HG03520 (cell line): Measurements from ENCODE around the gene ENTPD2.
A peak's percentile ranks its signal among the peaks of the same experiment; 100 is the strongest.

Experiments
- ATAC-seq: cut with Tn5 transposase; IDR thresholded peaks from one replicate; pipeline ENCODE4 v1.9.1; 2021; ENCODE audit warnings: mild to moderate bottlenecking, moderate library complexity; ENCODE audit not compliant: unreplicated experiment

The ENTPD2 gene

DNA sequence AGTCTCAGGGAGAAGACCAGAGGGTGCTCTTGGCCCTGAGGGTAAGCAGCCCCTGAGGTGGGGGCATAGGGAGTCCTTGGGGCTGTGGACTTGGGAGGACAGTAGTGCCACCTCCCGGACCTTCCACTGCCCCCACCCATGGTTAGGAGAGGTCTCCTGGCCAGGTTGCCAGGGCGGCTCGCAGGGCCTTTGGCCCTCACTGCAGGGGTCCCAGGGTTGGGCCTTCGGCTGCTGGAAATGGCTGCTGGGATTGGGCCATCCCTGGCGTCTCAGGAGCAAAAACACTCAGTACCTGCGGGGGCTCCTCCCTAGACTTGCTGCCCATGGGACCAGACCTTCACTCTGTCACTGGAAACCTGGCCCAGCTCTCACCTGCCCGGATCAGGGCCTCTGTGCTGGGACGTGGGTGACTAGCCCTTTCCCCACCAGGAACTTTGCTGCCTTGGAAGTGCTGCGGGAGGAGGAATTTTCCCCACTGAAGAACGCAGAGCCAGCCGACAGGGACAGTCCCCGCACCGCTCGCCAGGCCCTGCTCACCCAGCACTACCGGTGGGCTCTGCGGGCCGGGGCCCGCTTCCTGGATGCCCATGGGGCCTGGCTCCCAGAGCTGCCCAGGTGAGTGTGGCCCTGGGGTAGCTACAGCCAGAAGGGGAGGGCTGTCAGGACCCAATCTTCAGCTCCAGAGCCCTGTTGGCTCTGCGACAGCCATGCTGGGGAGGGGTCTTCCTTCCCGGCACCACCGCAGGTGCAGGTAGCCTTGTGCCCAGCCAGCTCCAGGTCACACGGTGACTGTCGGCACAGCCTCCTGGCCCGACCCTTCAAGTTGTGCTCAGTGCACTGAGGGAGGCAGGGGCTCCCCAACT is 26.6 kb upstream of the ENTPD2 start:
- ATAC-seq = no peak

- no peak for ATAC-seq
These were observed 25.5 kb upstream of the ENTPD2 start for GRCh38 chr9:137079401-137079787.

DNA sequence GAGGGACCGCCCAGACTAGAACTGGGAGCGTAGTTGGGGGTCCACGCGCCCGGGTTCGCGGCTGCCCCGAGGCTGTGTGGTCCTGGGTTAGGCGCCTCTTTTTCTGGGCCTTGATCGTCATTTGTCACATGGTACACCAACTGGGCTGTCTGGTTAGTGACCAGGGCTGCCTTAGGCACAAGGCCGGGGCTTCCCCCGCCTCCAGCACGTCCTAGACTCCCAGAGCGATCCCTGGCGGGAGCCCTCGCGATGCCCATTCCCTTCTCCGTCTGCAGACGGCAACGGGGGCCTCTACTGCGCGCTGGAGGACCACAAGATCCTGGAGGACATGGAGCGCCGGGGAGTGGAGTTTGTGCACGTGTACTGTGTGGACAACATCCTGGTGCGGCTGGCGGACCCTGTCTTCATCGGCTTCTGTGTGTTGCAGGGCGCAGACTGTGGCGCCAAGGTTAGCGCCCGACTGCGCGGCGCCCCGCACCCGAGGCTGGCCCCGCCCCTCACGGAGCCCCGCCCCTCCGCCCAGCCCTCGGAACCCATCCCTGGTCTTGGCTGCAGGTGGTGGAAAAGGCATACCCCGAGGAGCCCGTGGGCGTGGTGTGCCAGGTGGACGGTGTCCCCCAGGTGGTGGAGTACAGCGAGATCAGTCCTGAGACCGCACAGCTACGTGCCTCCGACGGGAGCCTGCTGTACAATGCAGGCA is 25.0 kb upstream of the ENTPD2 start:
- ATAC-seq = no peak

DNA sequence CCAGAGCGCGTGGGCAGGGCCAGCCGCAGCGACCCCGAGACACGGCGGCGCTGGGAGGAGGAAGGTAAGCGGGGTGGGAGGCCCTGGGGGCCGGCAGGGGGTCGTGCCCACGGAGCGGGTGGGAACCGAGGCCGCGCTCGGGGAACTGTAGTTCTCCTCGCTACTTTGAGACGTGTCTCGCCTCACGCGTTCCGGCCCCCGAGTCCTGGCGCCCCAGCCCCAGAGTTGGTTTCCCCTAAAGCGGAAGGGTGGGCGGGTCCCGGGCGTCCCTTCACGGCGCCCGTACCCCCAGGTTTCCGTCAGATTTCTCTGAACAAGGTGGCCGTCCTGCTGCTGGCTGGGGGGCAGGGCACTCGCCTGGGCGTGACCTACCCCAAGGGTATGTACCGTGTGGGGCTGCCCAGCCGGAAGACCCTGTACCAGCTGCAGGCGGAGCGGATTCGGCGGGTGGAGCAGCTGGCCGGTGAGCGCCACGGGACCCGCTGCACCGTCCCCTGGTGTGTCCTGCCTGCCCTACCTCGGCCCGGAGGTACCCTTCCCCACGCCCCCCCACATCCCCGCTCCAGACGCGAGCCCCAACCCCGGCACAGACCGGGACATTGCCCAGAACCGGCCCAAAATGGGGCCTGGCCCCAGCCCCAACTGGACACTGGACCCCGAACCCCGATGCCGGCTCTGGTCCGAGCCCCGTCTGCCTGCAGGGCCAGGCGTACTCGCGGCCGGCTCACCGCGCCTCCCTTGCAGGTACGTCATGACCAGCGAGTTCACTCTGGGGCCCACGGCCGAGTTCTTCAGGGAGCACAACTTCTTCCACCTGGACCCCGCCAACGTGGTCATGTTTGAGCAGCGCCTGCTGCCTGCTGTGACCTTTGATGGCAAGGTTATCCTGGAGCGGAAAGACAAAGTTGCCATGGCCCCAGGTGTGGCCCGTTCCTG is 24.2 kb upstream of the ENTPD2 start:
- peak; percentile 17 for ATAC-seq

- ATAC-seq = peak; percentile 50
These were observed 23.3 kb upstream of the ENTPD2 start, which contains the start of gene UAP1L1 for GRCh38 chr9:137077010-137077747. Gene UAP1L1, plus strand, starts transcription at chr9:137077517. Its CDS starts 16 bp downstream, at chr9:137077533.

- ATAC-seq = no peak
These were observed 22.8 kb upstream of the ENTPD2 start for GRCh38 chr9:137076636-137077009.

GRCh38 chr9:137075275-137075775 is 21.5 kb upstream of the ENTPD2 start:
- ATAC-seq = no peak

DNA sequence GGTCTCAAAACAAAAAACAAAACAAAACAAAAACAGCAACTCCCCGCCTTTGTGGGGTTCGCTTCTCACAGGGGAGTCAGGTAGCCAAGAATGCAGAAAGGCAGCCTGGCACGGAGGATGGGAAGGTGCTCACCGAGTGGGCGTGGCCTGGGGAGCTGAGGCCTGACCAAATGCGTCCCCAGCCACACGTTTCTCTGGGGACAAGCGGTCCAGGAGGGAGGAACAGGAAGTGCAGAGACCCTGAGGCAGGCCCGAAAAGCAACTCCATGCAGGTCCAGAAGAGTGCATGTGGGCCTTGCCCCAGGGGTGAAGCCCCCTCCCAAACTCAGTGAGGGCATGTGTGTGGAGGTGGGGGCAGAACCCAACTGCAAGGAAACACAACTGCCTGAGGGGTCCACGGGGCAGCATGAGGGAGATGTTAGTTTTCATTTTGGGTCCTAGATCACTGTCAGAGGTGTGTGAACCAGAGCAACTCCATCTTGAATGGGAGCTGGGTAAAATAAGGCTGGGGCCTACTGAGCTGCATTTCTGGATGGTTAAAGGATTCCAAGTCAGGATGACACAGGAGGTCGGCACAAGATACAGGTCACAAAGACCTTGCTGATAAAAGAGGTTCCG is 20.9 kb upstream of the ENTPD2 start:
- no peak for ATAC-seq

GRCh38 chr9:137073992-137074399 is 20.1 kb upstream of the ENTPD2 start:
- no peak for ATAC-seq

DNA sequence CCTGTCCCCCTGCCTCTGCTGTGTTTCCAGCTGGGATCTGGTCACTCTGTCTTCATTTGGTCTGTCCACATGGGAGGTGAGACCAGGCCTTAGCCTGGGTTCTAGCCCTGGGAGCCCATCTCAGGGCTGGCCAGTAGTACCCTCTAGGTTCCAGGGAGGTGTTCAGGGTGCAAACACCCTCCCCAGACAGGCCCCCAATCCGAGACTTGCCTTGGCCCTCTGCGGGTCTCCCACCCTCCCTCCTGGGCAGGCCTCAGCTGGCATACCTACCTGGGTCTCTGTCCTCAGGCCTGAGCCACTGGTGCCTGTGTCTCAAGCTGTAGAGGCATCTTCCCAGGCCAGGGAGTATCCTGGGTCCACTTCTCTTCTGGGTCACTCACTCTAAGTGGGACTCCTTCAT is 17.4 kb upstream of the ENTPD2 start:
- no peak for ATAC-seq

DNA sequence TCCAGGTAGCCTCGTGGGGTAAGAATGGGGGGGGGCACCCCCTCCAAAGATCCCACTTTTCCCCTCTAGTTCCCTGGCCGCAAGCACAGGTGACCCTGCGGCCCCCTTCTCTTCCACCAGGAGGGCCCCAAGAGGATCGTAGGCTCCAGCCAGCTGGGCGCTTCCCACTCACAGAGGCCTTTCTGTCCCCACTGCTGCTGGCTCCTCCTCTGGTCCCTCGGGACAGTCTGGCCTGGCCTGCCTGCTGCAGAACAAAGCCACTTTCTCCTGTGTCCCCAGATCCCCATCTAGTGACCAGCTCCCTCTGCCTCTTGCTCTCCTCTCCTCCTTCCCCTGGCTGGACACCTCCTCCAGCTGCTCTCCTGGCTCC is 17.0 kb upstream of the ENTPD2 start:
- ATAC-seq = no peak

DNA sequence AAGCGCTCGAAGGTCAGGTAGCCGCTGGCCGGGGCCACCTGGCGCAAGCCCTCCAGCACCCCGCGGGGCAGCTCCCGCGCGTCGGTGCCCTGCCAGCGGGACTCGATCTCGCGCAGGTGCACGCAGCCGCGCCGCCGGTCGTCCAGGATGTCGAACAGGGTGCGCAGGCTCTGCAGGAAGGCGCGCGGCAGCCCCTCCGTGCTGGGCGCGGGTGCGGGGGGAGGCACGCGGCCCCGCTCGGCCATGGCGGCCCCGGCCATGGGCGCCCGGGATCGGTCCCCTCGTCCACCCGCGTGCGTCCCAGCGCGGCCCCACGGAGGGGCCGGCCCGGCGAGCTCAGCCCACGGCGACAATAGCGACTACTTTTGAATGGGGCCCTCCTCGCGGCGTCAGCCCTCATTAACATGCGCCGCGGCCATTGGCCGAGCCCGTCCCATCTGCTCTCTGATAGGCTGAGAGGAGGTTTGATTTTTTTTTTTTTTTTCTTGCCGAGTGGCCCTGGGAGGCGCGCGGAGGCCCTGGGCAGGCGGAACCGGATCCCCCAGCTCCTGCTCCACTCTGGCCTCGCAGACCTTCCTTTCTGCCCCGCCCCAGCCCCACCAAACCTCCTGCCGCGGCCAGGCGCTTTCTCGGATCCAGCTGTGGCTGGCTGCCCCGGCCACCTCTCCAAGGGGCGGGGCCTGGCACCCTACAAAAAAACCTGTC is 16.5 kb upstream of the ENTPD2 start, which contains the start of gene SAPCD2:
SAPCD2 (minus strand) TSS at position 357 of the 705 bp plus-strand sequence; CDS start at position 260, 97 bp downstream.
- peak; percentile 66 for ATAC-seq

DNA sequence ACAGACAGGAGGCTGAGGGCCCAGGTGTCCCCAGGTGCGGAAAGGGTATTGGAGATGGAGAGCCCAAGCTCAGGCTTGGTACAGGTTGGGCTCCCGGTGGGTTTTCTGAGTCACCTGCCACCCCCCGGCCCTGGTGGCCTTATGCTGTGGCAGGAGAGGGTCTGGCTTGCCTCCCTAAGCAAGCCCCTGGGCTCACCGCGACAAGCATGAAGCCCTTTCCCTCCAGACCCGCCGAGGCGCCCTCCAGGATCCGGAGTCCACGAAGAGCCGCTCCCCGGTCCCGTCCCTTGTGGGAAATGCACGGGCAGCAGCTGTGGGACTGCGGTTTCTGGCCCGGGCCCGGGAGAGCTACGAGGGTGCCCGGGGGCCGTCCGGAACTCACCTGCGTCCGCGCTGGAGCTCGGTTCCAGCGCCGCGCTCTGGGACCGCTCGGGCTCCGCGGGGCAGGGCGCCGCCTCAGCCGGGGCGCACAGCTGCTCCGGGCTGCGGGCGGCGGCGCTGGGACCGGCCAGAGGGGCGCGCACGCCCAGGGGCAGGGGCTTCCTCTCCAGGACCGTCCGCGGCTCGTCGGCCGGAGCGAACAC is 15.7 kb upstream of the ENTPD2 start:
- peak; percentile 13 for ATAC-seq

GRCh38 chr9:137068539-137069507 is 15.0 kb upstream of the ENTPD2 start:
- no peak for ATAC-seq

GRCh38 chr9:137067860-137068538 is 14.1 kb upstream of the ENTPD2 start:
- ATAC-seq = no peak

GRCh38 chr9:137066096-137066861 is 12.4 kb upstream of the ENTPD2 start:
- no peak for ATAC-seq
